Osteoblast (primary cell): ENCODE data around the gene SLC39A11. TPM values are rescaled to one million over a fixed set of nuclear protein-coding genes. Genes with fewer than 3 reads are reported as not detected.
A peak's percentile ranks its signal among the peaks of the same experiment; 100 is the strongest.

Experiments
- DNase-seq: peaks from one replicate; pipeline ENCODE4 v3.0.0; 2011; ENCODE audit warnings: low spot score, mixed read lengths; ENCODE audit not compliant: insufficient read length; ENCODE audit errors: missing footprints
- H2AFZ ChIP-seq: 2 replicates; pipeline ENCODE4 v1.6.0; 2011; ENCODE audit warnings: mild to moderate bottlenecking, low read length
- H3K27ac ChIP-seq: 2 replicates; pipeline ENCODE4 v1.5.1; 2011; ENCODE audit warnings: mild to moderate bottlenecking, low read depth, low read length, moderate library complexity
- H3K27me3 ChIP-seq: 2 replicates; pipeline ENCODE4 v1.6.0; 2012; ENCODE audit warnings: mild to moderate bottlenecking, control low read depth, inconsistent platforms, low read length, moderate library complexity; ENCODE audit not compliant: insufficient read depth
- H3K36me3 ChIP-seq: 2 replicates; pipeline ENCODE4 v1.5.1; 2011; ENCODE audit warnings: mild to moderate bottlenecking, low read length, control low read depth, moderate library complexity; ENCODE audit not compliant: insufficient read depth
- H3K4me1 ChIP-seq: 2 replicates; pipeline ENCODE4 v1.5.1; 2011; ENCODE audit warnings: mild to moderate bottlenecking, low read length, control low read depth, moderate library complexity; ENCODE audit not compliant: insufficient read depth
- H3K4me2 ChIP-seq: 2 replicates; pipeline ENCODE4 v1.6.0; 2011; ENCODE audit warnings: mild to moderate bottlenecking, low read length; ENCODE audit not compliant: insufficient read depth
- H3K4me3 ChIP-seq: fragments of 200-600 bp; sonication (generic); 3 replicates; pipeline ENCODE4 v1.5.1; 2012; ENCODE audit warnings: mild to moderate bottlenecking, low read length, inconsistent platforms; ENCODE audit not compliant: insufficient read depth
- H3K79me2 ChIP-seq: 2 replicates; pipeline ENCODE4 v1.6.0; 2012; ENCODE audit warnings: mild to moderate bottlenecking, low read length, control low read depth, inconsistent platforms; ENCODE audit not compliant: insufficient read depth
- H3K9me3 ChIP-seq: 2 replicates; pipeline ENCODE4 v1.5.1; 2011; ENCODE audit warnings: low read depth, low read length, control low read depth
- H4K20me1 ChIP-seq: 2 replicates; pipeline ENCODE4 v1.6.0; 2012; ENCODE audit warnings: mild to moderate bottlenecking, low read length, control low read depth; ENCODE audit not compliant: insufficient read depth
- total RNA-seq: library from RNA; depleted of rRNA; stranded (reverse); fragments of >200 nt; gene quantifications from 2 replicates; pipeline ENCODE4 v1.2.3, GENCODE V29; 2012
- TF ChIP-seq, protein P1 (sequence below): IDR thresholded peaks from 2 replicates; pipeline ENCODE4 v1.5.1; 2011; ENCODE audit warnings: mild to moderate bottlenecking, low read depth, low read length, moderate library complexity; ENCODE audit errors: extremely low read depth

SLC39A11 gene
- total RNA-seq, 1 donor, result 27.1 TPM

DNA sequence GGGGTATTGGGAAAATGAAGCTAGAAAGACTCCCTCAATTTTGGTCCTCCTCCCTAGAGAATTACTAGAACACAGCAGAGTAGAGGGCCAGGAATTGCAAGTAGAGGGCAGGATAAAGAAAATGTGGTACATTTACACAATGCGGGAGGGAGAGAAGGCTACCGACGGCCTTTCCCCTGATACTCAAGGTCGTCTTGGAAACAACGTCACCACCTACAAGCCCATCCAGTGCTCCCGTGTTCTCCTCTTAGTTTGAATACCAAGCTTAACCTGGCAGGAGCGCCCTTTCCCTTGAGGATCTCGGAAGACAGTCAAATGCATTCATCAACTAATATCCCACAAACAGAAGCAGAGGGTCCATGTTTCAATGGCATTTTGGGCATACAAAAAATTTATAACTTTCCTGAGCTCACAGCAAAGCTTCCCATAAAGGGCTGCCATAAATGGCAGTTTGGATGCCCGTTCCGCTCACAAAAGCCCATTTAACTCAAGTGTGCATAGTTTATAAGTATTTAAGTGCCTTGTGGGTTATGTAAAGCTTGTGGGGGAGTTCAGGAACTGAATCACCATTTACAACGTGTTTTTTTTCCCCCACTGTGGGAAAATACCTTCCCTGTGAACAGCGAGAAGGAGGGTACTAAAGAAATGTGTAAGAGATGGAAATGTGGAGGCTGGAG is 414.6 kb downstream of the SLC39A11 start:
- peak overlapping the region; percentile 3 for H3K4me2 ChIP-seq
- H2AFZ ChIP-seq, result no peak overlapping the region
- H3K36me3 ChIP-seq, result no peaks in the 10 kb centered on the region
- DNase-seq, result peak; percentile 78
- no peaks in the 10 kb centered on the region for H4K20me1 ChIP-seq
- no peaks in the 10 kb centered on the region for H3K9me3 ChIP-seq
- peaks cover 16% of the 10 kb centered on the region for H3K4me1 ChIP-seq
- no peaks in the 10 kb centered on the region for H3K79me2 ChIP-seq
- H3K4me3 ChIP-seq, result no peak overlapping the region
- H3K27ac ChIP-seq, result no peak overlapping the region
- TF ChIP-seq, protein P1, sequence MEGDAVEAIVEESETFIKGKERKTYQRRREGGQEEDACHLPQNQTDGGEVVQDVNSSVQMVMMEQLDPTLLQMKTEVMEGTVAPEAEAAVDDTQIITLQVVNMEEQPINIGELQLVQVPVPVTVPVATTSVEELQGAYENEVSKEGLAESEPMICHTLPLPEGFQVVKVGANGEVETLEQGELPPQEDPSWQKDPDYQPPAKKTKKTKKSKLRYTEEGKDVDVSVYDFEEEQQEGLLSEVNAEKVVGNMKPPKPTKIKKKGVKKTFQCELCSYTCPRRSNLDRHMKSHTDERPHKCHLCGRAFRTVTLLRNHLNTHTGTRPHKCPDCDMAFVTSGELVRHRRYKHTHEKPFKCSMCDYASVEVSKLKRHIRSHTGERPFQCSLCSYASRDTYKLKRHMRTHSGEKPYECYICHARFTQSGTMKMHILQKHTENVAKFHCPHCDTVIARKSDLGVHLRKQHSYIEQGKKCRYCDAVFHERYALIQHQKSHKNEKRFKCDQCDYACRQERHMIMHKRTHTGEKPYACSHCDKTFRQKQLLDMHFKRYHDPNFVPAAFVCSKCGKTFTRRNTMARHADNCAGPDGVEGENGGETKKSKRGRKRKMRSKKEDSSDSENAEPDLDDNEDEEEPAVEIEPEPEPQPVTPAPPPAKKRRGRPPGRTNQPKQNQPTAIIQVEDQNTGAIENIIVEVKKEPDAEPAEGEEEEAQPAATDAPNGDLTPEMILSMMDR, result no peak
- no peaks in the 10 kb centered on the region for H3K27me3 ChIP-seq

DNA sequence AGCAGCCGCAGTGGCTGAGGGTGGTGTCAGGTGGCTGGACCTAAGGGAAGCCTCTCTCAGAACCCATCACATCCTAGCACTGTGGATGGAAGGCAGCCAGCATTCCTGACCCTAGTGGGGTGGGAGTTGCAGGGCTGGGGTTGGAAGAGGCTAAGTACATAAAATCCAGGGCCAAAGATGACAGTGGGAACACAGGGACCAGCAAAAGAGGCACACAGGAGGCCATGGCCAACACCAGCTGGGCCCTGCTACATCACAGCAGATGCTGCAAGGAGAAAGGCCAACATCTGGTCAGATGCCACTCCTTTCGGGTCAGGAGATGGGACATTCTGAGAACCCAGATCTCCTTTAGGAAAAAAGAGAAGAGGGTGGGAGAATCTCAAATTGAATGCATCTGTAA is 415.4 kb downstream of the SLC39A11 start:
- no peaks in the 10 kb centered on the region for H3K36me3 ChIP-seq
- no peaks in the 10 kb centered on the region for H3K27me3 ChIP-seq
- H3K27ac ChIP-seq, result no peak overlapping the region
- H3K4me2 ChIP-seq, result no peak overlapping the region
- no peaks in the 10 kb centered on the region for H4K20me1 ChIP-seq
- TF ChIP-seq, protein P1, result no peak
- H3K4me3 ChIP-seq, result no peak overlapping the region
- H3K79me2 ChIP-seq, result no peaks in the 10 kb centered on the region
- no peak overlapping the region for H2AFZ ChIP-seq
- no peaks in the 10 kb centered on the region for H3K9me3 ChIP-seq
- DNase-seq, result no peak
- H3K4me1 ChIP-seq, result peaks cover 10% of the 10 kb centered on the region

DNA sequence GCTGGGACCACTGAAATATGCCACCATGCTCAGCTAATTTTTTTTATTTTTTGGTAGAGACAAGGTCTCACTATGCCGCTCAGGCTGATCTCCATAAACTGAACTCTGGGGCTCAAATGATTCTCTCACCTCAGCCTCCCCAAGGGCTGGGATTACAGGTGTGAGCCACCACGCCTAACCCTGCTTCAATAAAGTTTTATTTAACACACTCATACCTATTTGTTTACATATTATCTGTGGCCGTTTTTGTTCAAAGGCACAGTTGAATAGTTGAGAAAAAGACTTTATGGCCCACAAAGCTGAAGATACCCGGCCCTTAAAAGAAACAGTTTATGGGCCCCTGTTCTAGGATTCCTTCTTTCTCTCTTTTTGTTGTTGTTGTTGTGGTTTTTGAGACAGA is 419.8 kb downstream of the SLC39A11 start:
- Histone ChIP-seq H3K27ac (no peak overlapping the region), H3K4me3 (no peak overlapping the region), H3K27me3 (no peaks in the 10 kb centered on the region), H3K36me3 (no peaks in the 10 kb centered on the region), H3K4me2 (no peak overlapping the region), H3K9me3 (no peaks in the 10 kb centered on the region), H3K79me2 (no peaks in the 10 kb centered on the region), H2AFZ (no peak overlapping the region), H4K20me1 (no peaks in the 10 kb centered on the region), H3K4me1 (peaks cover 4% of the 10 kb centered on the region)
- DNase-seq, result no peak
- TF ChIP-seq, protein P1, result no peak

DNA sequence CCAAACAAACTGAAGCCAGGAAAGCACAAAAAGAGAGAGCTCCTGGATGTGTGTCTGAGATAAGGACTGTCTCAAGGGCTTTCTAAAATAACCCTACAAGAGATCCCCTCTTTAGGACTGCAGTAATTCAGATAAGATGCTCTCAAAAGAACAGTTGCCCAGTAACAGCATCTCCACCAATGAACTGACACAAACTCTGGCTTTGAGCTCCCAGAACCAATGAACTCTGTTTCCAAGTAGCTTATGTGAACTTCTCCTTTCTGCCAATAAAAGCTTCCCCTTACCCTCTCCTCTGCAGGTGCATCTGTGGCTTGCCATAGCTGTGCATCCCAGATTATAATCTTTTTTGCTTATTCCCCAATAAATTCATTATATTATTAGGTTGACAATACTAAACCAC is 421.5 kb downstream of the SLC39A11 start:
- Histone ChIP-seq H3K4me2 (no peak overlapping the region), H3K27me3 (peaks cover 5% of the 10 kb centered on the region), H4K20me1 (no peaks in the 10 kb centered on the region), H3K4me3 (no peak overlapping the region), H3K4me1 (no peaks in the 10 kb centered on the region), H3K27ac (no peak overlapping the region), H3K79me2 (no peaks in the 10 kb centered on the region), H3K9me3 (no peaks in the 10 kb centered on the region), H3K36me3 (no peaks in the 10 kb centered on the region), H2AFZ (no peak overlapping the region)
- TF ChIP-seq, protein P1, result no peak
- DNase-seq, result no peak
